ENCODE measurements around the gene PHOSPHO2.

Gene PHOSPHO2

GRCh38 chr2:169670937-169671336 is 23.3 kb upstream of the PHOSPHO2 start:
- no peak for DNase-seq (ENCODE audit: extremely low read depth, low read depth)
- no peak for TF ChIP-seq CTCF (IDR thresholded peaks at IDR 0.05; ENCODE audit: low read depth, low read length)

GRCh38 chr2:169672406-169672805 is 21.9 kb upstream of the PHOSPHO2 start:
- no peak for TF ChIP-seq CTCF (IDR thresholded peaks at IDR 0.05; ENCODE audit: low read depth, low read length)
- no peak for DNase-seq (ENCODE audit: extremely low read depth, low read depth)

GRCh38 chr2:169673106-169673505 is 21.2 kb upstream of the PHOSPHO2 start:
- TF ChIP-seq CTCF (IDR thresholded peaks at IDR 0.05; ENCODE audit: low read depth, low read length), result no peak
- no peak for DNase-seq (ENCODE audit: extremely low read depth, low read depth)

- no peak for TF ChIP-seq CTCF (IDR thresholded peaks at IDR 0.05; ENCODE audit: low read depth, low read length)
- DNase-seq (ENCODE audit: extremely low read depth, low read depth), result no peak
Observed at GRCh38 chr2:169673921-169674320, 20.3 kb upstream of the PHOSPHO2 start.

GRCh38 chr2:169676357-169676756 is 17.9 kb upstream of the PHOSPHO2 start:
- no peak for DNase-seq (ENCODE audit: extremely low read depth, low read depth)
- TF ChIP-seq CTCF (IDR thresholded peaks at IDR 0.05; ENCODE audit: low read depth, low read length), result no peak

GRCh38 chr2:169676850-169677249 is 17.4 kb upstream of the PHOSPHO2 start:
- no peak for TF ChIP-seq CTCF (IDR thresholded peaks at IDR 0.05; ENCODE audit: low read depth, low read length)
- DNase-seq (ENCODE audit: extremely low read depth, low read depth), result no peak

- no peak for TF ChIP-seq CTCF (IDR thresholded peaks at IDR 0.05; ENCODE audit: low read depth, low read length)
- no peak for DNase-seq (ENCODE audit: extremely low read depth, low read depth)
Observed at GRCh38 chr2:169683054-169683424, 11.2 kb upstream of the PHOSPHO2 start.
